WTC11 (cell line): ENCODE measurements around the gene FAM200B.

Source experiments
- CBFB ChIP-seq: sonication (generic); formaldehyde crosslinking; IDR thresholded peaks from 2 replicates; pipeline ENCODE4 v1.8.1; 2022; ENCODE audit warnings: mild to moderate bottlenecking, low read depth, missing genetic modification reagents
- ELF4 ChIP-seq: sonication (generic); formaldehyde crosslinking; IDR thresholded peaks from 2 replicates; pipeline ENCODE4 v1.8.1; 2022; ENCODE audit warnings: low read depth, mild to moderate bottlenecking, moderate library complexity, missing genetic modification reagents
- ESRRA ChIP-seq: sonication (generic); formaldehyde crosslinking; IDR thresholded peaks from 2 replicates; pipeline ENCODE4 v1.8.1; 2022; ENCODE audit warnings: mild to moderate bottlenecking, missing genetic modification reagents, borderline replicate concordance
- IRF2 ChIP-seq: sonication (generic); formaldehyde crosslinking; IDR thresholded peaks from 2 replicates; pipeline ENCODE4 v1.8.0; 2022; ENCODE audit warnings: low read depth, missing genetic modification reagents, borderline replicate concordance
- JUN ChIP-seq: sonication (generic); formaldehyde crosslinking; IDR thresholded peaks from 2 replicates; pipeline ENCODE4 v1.8.0; 2023; ENCODE audit warnings: mild to moderate bottlenecking, missing genetic modification reagents
- ZNF232 ChIP-seq: sonication (generic); formaldehyde crosslinking; IDR thresholded peaks from 2 replicates; pipeline ENCODE4 v1.8.0; 2022; ENCODE audit warnings: mild to moderate bottlenecking, missing genetic modification reagents
- TF ChIP-seq, protein P1 (sequence below): sonication (generic); formaldehyde crosslinking; IDR thresholded peaks from 2 replicates; pipeline ENCODE4 v1.8.1; 2023; ENCODE audit warnings: mild to moderate bottlenecking, missing genetic modification reagents
- TF ChIP-seq, protein P2 (sequence below): fragments of 200-600 bp; IDR thresholded peaks from 2 replicates; pipeline ENCODE4 v1.8.0; 2022; ENCODE audit warnings: antibody characterized with exemption
- TF ChIP-seq, protein P3 (sequence below): sonication (generic); formaldehyde crosslinking; IDR thresholded peaks from 2 replicates; pipeline ENCODE4 v1.8.1; 2023; ENCODE audit warnings: mild to moderate bottlenecking, missing genetic modification reagents, borderline replicate concordance
- TF ChIP-seq, protein P4 (sequence below): sonication (generic); formaldehyde crosslinking; IDR thresholded peaks from 2 replicates; pipeline ENCODE4 v1.8.0; 2022; ENCODE audit warnings: mild to moderate bottlenecking, missing genetic modification reagents

DNA sequence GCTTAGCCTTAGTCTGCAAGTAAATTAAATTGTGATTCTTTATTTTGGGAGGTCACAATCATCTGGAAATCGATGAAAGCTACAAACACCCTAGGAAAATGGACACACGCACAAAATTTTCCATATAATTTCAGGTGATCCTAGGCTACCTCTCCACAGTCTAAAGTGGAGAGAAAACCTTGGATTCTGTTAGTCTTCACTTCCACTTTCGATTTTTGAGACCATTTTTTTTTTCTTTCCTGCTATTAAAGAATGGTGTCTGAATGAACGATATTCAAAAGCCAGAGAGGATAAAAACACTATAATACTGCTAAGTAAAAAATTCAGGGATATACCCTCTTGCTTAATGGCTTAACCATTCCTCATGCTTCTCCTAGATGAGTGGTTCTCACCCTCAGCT, 28.2 kb upstream of the FAM200B start:
- TF ChIP-seq ELF4 (CRISPR knock-in tag) (no peak), ESRRA (CRISPR knock-in tag) (no peak), ZNF232 (no peak), JUN (no peak), CBFB (no peak), IRF2 (no peak)
- TF ChIP-seq, protein P1, sequence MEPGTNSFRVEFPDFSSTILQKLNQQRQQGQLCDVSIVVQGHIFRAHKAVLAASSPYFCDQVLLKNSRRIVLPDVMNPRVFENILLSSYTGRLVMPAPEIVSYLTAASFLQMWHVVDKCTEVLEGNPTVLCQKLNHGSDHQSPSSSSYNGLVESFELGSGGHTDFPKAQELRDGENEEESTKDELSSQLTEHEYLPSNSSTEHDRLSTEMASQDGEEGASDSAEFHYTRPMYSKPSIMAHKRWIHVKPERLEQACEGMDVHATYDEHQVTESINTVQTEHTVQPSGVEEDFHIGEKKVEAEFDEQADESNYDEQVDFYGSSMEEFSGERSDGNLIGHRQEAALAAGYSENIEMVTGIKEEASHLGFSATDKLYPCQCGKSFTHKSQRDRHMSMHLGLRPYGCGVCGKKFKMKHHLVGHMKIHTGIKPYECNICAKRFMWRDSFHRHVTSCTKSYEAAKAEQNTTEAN (CRISPR knock-in tag), result no peak
- TF ChIP-seq, protein P2, sequence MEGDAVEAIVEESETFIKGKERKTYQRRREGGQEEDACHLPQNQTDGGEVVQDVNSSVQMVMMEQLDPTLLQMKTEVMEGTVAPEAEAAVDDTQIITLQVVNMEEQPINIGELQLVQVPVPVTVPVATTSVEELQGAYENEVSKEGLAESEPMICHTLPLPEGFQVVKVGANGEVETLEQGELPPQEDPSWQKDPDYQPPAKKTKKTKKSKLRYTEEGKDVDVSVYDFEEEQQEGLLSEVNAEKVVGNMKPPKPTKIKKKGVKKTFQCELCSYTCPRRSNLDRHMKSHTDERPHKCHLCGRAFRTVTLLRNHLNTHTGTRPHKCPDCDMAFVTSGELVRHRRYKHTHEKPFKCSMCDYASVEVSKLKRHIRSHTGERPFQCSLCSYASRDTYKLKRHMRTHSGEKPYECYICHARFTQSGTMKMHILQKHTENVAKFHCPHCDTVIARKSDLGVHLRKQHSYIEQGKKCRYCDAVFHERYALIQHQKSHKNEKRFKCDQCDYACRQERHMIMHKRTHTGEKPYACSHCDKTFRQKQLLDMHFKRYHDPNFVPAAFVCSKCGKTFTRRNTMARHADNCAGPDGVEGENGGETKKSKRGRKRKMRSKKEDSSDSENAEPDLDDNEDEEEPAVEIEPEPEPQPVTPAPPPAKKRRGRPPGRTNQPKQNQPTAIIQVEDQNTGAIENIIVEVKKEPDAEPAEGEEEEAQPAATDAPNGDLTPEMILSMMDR, result no peak
- TF ChIP-seq, protein P3, sequence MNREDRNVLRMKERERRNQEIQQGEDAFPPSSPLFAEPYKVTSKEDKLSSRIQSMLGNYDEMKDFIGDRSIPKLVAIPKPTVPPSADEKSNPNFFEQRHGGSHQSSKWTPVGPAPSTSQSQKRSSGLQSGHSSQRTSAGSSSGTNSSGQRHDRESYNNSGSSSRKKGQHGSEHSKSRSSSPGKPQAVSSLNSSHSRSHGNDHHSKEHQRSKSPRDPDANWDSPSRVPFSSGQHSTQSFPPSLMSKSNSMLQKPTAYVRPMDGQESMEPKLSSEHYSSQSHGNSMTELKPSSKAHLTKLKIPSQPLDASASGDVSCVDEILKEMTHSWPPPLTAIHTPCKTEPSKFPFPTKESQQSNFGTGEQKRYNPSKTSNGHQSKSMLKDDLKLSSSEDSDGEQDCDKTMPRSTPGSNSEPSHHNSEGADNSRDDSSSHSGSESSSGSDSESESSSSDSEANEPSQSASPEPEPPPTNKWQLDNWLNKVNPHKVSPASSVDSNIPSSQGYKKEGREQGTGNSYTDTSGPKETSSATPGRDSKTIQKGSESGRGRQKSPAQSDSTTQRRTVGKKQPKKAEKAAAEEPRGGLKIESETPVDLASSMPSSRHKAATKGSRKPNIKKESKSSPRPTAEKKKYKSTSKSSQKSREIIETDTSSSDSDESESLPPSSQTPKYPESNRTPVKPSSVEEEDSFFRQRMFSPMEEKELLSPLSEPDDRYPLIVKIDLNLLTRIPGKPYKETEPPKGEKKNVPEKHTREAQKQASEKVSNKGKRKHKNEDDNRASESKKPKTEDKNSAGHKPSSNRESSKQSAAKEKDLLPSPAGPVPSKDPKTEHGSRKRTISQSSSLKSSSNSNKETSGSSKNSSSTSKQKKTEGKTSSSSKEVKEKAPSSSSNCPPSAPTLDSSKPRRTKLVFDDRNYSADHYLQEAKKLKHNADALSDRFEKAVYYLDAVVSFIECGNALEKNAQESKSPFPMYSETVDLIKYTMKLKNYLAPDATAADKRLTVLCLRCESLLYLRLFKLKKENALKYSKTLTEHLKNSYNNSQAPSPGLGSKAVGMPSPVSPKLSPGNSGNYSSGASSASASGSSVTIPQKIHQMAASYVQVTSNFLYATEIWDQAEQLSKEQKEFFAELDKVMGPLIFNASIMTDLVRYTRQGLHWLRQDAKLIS (CRISPR knock-in tag), result no peak
- TF ChIP-seq, protein P4, sequence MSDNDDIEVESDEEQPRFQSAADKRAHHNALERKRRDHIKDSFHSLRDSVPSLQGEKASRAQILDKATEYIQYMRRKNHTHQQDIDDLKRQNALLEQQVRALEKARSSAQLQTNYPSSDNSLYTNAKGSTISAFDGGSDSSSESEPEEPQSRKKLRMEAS (CRISPR knock-in tag), result no peak
